T-cell (primary cell): Measurements from ENCODE around the gene TBX15. TPM values are rescaled to one million over a fixed set of nuclear protein-coding genes. Genes with fewer than 3 reads are reported as not detected.

Experiments used
- ATAC-seq, 4 experiments: fragments of 200-7000 bp in 3 of 4; fragments of 150-1000 bp in 1 of 4; cut with Tn5 transposase; replicated peaks in 1 of 4; 1 replicate in 3 of 4; 2 replicates in 1 of 4; pipeline ENCODE4 v1.10.0; 2021; ENCODE audit warnings: moderate library complexity in 3 of 4, mild to moderate bottlenecking in 2 of 4, moderate number of reproducible peaks in 1 of 4
- CTCF ChIA-PET, 2 donors: fragments of 300-600 bp; sonication (Branson Sonifier 250); formaldehyde crosslinking; loops; one replicate each; lab custom pipeline; 2022; ENCODE audit warnings: antibody characterized with exemption in 2 of 2; lab: Charles Lee
- POLR2A ChIA-PET, 2 donors: fragments of 300-600 bp; sonication (Branson Sonifier 250); formaldehyde crosslinking; loops; one replicate each; lab custom pipeline; 2022; ENCODE audit warnings: antibody characterized with exemption in 2 of 2; lab: Charles Lee
- DNase-seq, 35 experiments: peaks; one replicate each; pipeline versions ENCODE4 v3.0.0 to v3.0.0-alpha.2; 2013 to 2023
- H3K27ac ChIP-seq: one replicate; pipeline ENCODE4 v1.5.1; 2013; ENCODE audit warnings: low read length
- H3K27me3 ChIP-seq, 2 experiments: replicated peaks in 1 of 2; 1 replicate in 1 of 2; 2 replicates in 1 of 2; pipeline versions ENCODE4 v1.6.1 to v1.7.0; 2013; ENCODE audit warnings: low read length in 1 of 2, mixed read lengths in 1 of 2; ENCODE audit not compliant: control insufficient read depth in 2 of 2, insufficient read depth in 2 of 2; ENCODE audit errors: extremely low read depth in 1 of 2
- H3K36me3 ChIP-seq, 2 donors: 1 replicate in 1 of 2; 2 replicates in 1 of 2; pipeline versions ENCODE4 v1.6.1 to v1.7.0; 2013; ENCODE audit warnings: low read length in 1 of 2; ENCODE audit not compliant: control insufficient read depth in 2 of 2, insufficient read depth in 1 of 2; ENCODE audit errors: extremely low read depth in 1 of 2
- H3K4me1 ChIP-seq, 2 experiments: 1 replicate in 1 of 2; 2 replicates in 1 of 2; pipeline versions ENCODE4 v1.6.1 to v1.7.0; 2013; ENCODE audit warnings: low read length in 2 of 2, mixed read lengths in 1 of 2; ENCODE audit not compliant: insufficient read depth in 2 of 2, control insufficient read depth in 1 of 2; ENCODE audit errors: extremely low read depth in 1 of 2
- H3K4me3 ChIP-seq, 2 donors: 1 replicate in 1 of 2; 2 replicates in 1 of 2; pipeline versions ENCODE4 v1.5.1 to v1.7.0; 2013; ENCODE audit warnings: mild to moderate bottlenecking in 2 of 2, low read length in 1 of 2, moderate library complexity in 1 of 2; ENCODE audit not compliant: control insufficient read depth in 1 of 2; ENCODE audit errors: extremely low read depth in 1 of 2
- H3K9me3 ChIP-seq: 2 replicates; pipeline ENCODE4 v1.7.0; 2013
- H3K27ac Mint-ChIP-seq, 2 donors: one replicate each; pipeline ENCODE4 v1.8.0; 2020 to 2021; ENCODE audit warnings: mild to moderate bottlenecking in 2 of 2, mixed read lengths in 2 of 2
- H3K27me3 Mint-ChIP-seq, 2 donors: one replicate each; pipeline ENCODE4 v1.8.0; 2021 to 2022; ENCODE audit warnings: mixed read lengths in 2 of 2
- H3K36me3 Mint-ChIP-seq: one replicate; pipeline ENCODE4 v1.8.0; 2021; ENCODE audit warnings: mixed read lengths
- H3K4me1 Mint-ChIP-seq, 3 donors: one replicate each; pipeline ENCODE4 v1.8.0; 2020 to 2022; ENCODE audit warnings: mixed read lengths in 3 of 3, mild to moderate bottlenecking in 1 of 3
- H3K4me3 Mint-ChIP-seq, 3 donors: one replicate each; pipeline ENCODE4 v1.8.0; 2020 to 2022; ENCODE audit warnings: mild to moderate bottlenecking in 3 of 3, mixed read lengths in 3 of 3, moderate library complexity in 3 of 3
- H3K9me3 Mint-ChIP-seq, 3 donors: one replicate each; pipeline ENCODE4 v1.8.0; 2020 to 2022; ENCODE audit warnings: mixed read lengths in 3 of 3
- WGBS: methylation state at CpG from one replicate; pipeline ENCODE4 v1.1.5; 2013; ENCODE audit warnings: missing lambda C conversion rate; ENCODE audit not compliant: insufficient coverage; 5-methylcytosine and 5-hydroxymethylcytosine counted together
- total RNA-seq, 35 experiments: library from RNA in 6 of 35; stranded (reverse) in 6 of 35; fragments of 120-200 nt in 1 of 35; gene quantifications; one replicate each; pipeline versions ENCODE4 v1.2.1 to v1.2.4 and lab custom pipeline; 2013 to 2026

TBX15 gene
- under 1 TPM in 1 of 5 donors, not detected in 4; 0.12 TPM for total RNA-seq
- total RNA-seq (2013): 0.06 TPM
- total RNA-seq (lab: John Stamatoyannopoulos, UW): 0 to 0.40 (median 0) reads per million in 29 experiments

- H3K9me3 ChIP-seq: no peaks in the 10 kb centered on the region
- Mint-ChIP-seq H3K4me3 (peak within 1 kb of the TSS in 2 of 3 donors; percentile 21 to 74), H3K36me3 (peaks cover 4% of the 10 kb centered on the region), H3K4me1 (peaks cover 26 to 42% (median 28%) of the 10 kb centered on the region in 3 donors), H3K27ac (no peak within 1 kb of the TSS), H3K9me3 (peaks cover 0 to 13% (median 2%) of the 10 kb centered on the region in 3 donors), H3K27me3 (peaks cover 81 to 93% of the 10 kb centered on the region in 2 donors)
- H3K27me3 ChIP-seq: peaks cover 22 to 91% of the 10 kb centered on the region in 2 experiments
- no peak for DNase-seq
- H3K4me3 ChIP-seq: peak within 1 kb of the TSS in 1 of 2 donors; percentile 7
- peaks cover 0 to 20% of the 10 kb centered on the region in 2 experiments for H3K4me1 ChIP-seq
- no peaks in the 10 kb centered on the region for H3K36me3 ChIP-seq
- no peak within 1 kb of the TSS for H3K27ac ChIP-seq
- ChIA-PET POLR2A (no interaction called here), CTCF (no interaction called here)
- ATAC-seq: no peak
- WGBS: 22% methylated on average over 18 of the region's 31 CpGs
Observed at GRCh38 chr1:118988186-118989005, at the start of gene TBX15. TSS of gene TBX15 (minus strand) at chr1:118988343. CDS start at chr1:118987795, 548 bp downstream.

- Histone ChIP-seq H3K36me3 (peaks cover 0 to 19% of the 10 kb centered on the region in 2 donors), H3K4me3 (no peak overlapping the region), H3K4me1 (no peaks in the 10 kb centered on the region), H3K27ac (no peak overlapping the region), H3K9me3 (no peaks in the 10 kb centered on the region), H3K27me3 (no peaks in the 10 kb centered on the region)
- no peaks in the 10 kb centered on the region for H3K27me3 Mint-ChIP-seq
- POLR2A ChIA-PET: no interaction called here
- H3K4me3 Mint-ChIP-seq: no peak overlapping the region
- H3K27ac Mint-ChIP-seq: no peak overlapping the region
- H3K9me3 Mint-ChIP-seq: peaks cover 0 to 3% (median 0%) of the 10 kb centered on the region in 3 donors
- ATAC-seq (no peak), DNase-seq (no peak)
- H3K36me3 Mint-ChIP-seq: peaks cover 92% of the 10 kb centered on the region
- CTCF ChIA-PET: no interaction called here
- no peaks in the 10 kb centered on the region for H3K4me1 Mint-ChIP-seq
Observed at GRCh38 chr1:119034359-119034758, 46.2 kb upstream of the TBX15 start.

- no peak overlapping the region for H3K4me3 Mint-ChIP-seq
- H3K36me3 Mint-ChIP-seq: peaks cover 86% of the 10 kb centered on the region
Observed at GRCh38 chr1:119032986-119033385, 44.8 kb upstream of the TBX15 start.

GRCh38 chr1:119027759-119028158 is 39.6 kb upstream of the TBX15 start:
- ATAC-seq: no peak
- H3K36me3 Mint-ChIP-seq: peaks cover 55% of the 10 kb centered on the region
- WGBS: 100% methylated on average over 1 of the region's 1 CpG

More at GRCh38 chr1:119032986-119033385, 44.8 kb upstream of the TBX15 start:
- no peak for ATAC-seq
- ChIA-PET CTCF (no interaction called here), POLR2A (no interaction called here)
- H3K27me3 ChIP-seq: no peaks in the 10 kb centered on the region
- peaks cover 0 to 7% (median 0%) of the 10 kb centered on the region in 3 donors for H3K9me3 Mint-ChIP-seq
- no peaks in the 10 kb centered on the region for H3K4me1 Mint-ChIP-seq
- H3K27ac Mint-ChIP-seq: no peak overlapping the region
- H3K4me1 ChIP-seq: no peaks in the 10 kb centered on the region
- no peak overlapping the region for H3K27ac ChIP-seq
- H3K27me3 Mint-ChIP-seq: no peaks in the 10 kb centered on the region
- no peaks in the 10 kb centered on the region for H3K9me3 ChIP-seq
- no peak for DNase-seq
- H3K36me3 ChIP-seq: peaks cover 0 to 19% of the 10 kb centered on the region in 2 donors
- 98% methylated on average over 22 of the region's 22 CpGs for WGBS
- H3K4me3 ChIP-seq: no peak overlapping the region

GRCh38 chr1:119026956-119027355 is 38.8 kb upstream of the TBX15 start:
- H3K27me3 Mint-ChIP-seq: no peaks in the 10 kb centered on the region
- WGBS: no CpG with 5 or more reads among the region's 5 CpGs
- peaks cover 49% of the 10 kb centered on the region for H3K36me3 Mint-ChIP-seq
- H3K4me3 Mint-ChIP-seq: no peak overlapping the region
- Histone ChIP-seq H3K27ac (no peak overlapping the region), H3K9me3 (no peaks in the 10 kb centered on the region), H3K27me3 (no peaks in the 10 kb centered on the region), H3K36me3 (peaks cover 0 to 10% of the 10 kb centered on the region in 2 donors), H3K4me1 (no peaks in the 10 kb centered on the region), H3K4me3 (no peak overlapping the region)
- CTCF ChIA-PET: no interaction called here
- no peaks in the 10 kb centered on the region for H3K4me1 Mint-ChIP-seq
- DNase-seq (no peak), ATAC-seq (no peak)
- POLR2A ChIA-PET: no interaction called here
- H3K9me3 Mint-ChIP-seq: peaks cover 7 to 19% (median 7%) of the 10 kb centered on the region in 3 donors
- H3K27ac Mint-ChIP-seq: no peak overlapping the region

More at GRCh38 chr1:119027759-119028158, 39.6 kb upstream of the TBX15 start:
- Mint-ChIP-seq H3K4me1 (no peaks in the 10 kb centered on the region), H3K9me3 (peaks cover 5 to 19% (median 7%) of the 10 kb centered on the region in 3 donors), H3K27me3 (no peaks in the 10 kb centered on the region), H3K4me3 (no peak overlapping the region), H3K27ac (no peak overlapping the region)
- CTCF ChIA-PET: no interaction called here
- no peak for DNase-seq
- no peaks in the 10 kb centered on the region for H3K27me3 ChIP-seq
- H3K4me3 ChIP-seq: no peak overlapping the region
- POLR2A ChIA-PET: interaction anchor here in 1 of 2 donors (0.6 kb wide), 1 partner anchor 17 kb away, joined by 3 read pairs; no protein-coding TSS in a partner anchor
- no peaks in the 10 kb centered on the region for H3K9me3 ChIP-seq
- no peak overlapping the region for H3K27ac ChIP-seq
- no peaks in the 10 kb centered on the region for H3K4me1 ChIP-seq
- peaks cover 0 to 15% of the 10 kb centered on the region in 2 donors for H3K36me3 ChIP-seq

GRCh38 chr1:119015547-119015946 is 27.4 kb upstream of the TBX15 start:
- Mint-ChIP-seq H3K27me3 (peaks cover 17 to 26% of the 10 kb centered on the region in 2 donors), H3K36me3 (peaks cover 44% of the 10 kb centered on the region), H3K4me3 (no peak overlapping the region), H3K27ac (no peak overlapping the region), H3K9me3 (peaks cover 17 to 24% (median 18%) of the 10 kb centered on the region in 3 donors), H3K4me1 (no peaks in the 10 kb centered on the region)
- no peak overlapping the region for H3K4me3 ChIP-seq
- ChIA-PET CTCF (no interaction called here), POLR2A (no interaction called here)
- ATAC-seq (no peak), DNase-seq (no peak)
- H3K27ac ChIP-seq: no peak overlapping the region
- peaks cover 0 to 2% of the 10 kb centered on the region in 2 experiments for H3K27me3 ChIP-seq
- H3K4me1 ChIP-seq: no peaks in the 10 kb centered on the region
- H3K36me3 ChIP-seq: no peaks in the 10 kb centered on the region
- no peaks in the 10 kb centered on the region for H3K9me3 ChIP-seq
- no CpG with 5 or more reads among the region's 2 CpGs for WGBS
